Ishikawa (cell line): ENCODE data around the gene KCTD11.
A peak's percentile ranks its signal among the peaks of the same experiment; 100 is the strongest.

Experiments
- CEBPB ChIP-seq: IDR thresholded peaks from 2 replicates; pipeline ENCODE4 v1.6.1; 2012
- CREB1 ChIP-seq: IDR thresholded peaks from 2 replicates; pipeline ENCODE4 v1.6.1; 2012; ENCODE audit warnings: low read depth
- EGR1 ChIP-seq: IDR thresholded peaks from 2 replicates; pipeline ENCODE4 v1.6.1; 2012
- EP300 ChIP-seq: IDR thresholded peaks from 2 replicates; pipeline ENCODE4 v1.6.1; 2012; ENCODE audit warnings: borderline replicate concordance
- FOXM1 ChIP-seq: IDR thresholded peaks from 2 replicates; pipeline ENCODE4 v1.6.1; 2012; ENCODE audit warnings: low read depth, borderline replicate concordance
- NFIC ChIP-seq: IDR thresholded peaks from 2 replicates; pipeline ENCODE4 v1.6.1; 2012
- RAD21 ChIP-seq: IDR thresholded peaks from 2 replicates; pipeline ENCODE4 v1.6.1; 2012; ENCODE audit warnings: low read depth
- TAF1 ChIP-seq: IDR thresholded peaks from 2 replicates; pipeline ENCODE4 v1.6.1; 2012; ENCODE audit warnings: low read depth, mild to moderate bottlenecking
- TCF12 ChIP-seq: IDR thresholded peaks from 2 replicates; pipeline ENCODE4 v1.6.1; 2012; ENCODE audit warnings: low read depth
- TEAD4 ChIP-seq: IDR thresholded peaks from 2 replicates; pipeline ENCODE4 v1.6.1; 2012
- YY1 ChIP-seq: IDR thresholded peaks from 2 replicates; pipeline ENCODE4 v1.6.1; 2012; ENCODE audit warnings: low read depth
- ZBTB7A ChIP-seq: IDR thresholded peaks from 2 replicates; pipeline ENCODE4 v1.6.1; 2012; ENCODE audit warnings: low read depth
- TF ChIP-seq, protein P1 (sequence below): IDR thresholded peaks from 2 replicates; pipeline ENCODE4 v1.6.1; 2012
- TF ChIP-seq, protein P2 (sequence below): IDR thresholded peaks from 2 replicates; pipeline ENCODE4 v1.6.1; 2012; ENCODE audit warnings: low read depth, mild to moderate bottlenecking
- TF ChIP-seq, protein P3 (sequence below): IDR thresholded peaks from 2 replicates; pipeline ENCODE4 v1.6.1; 2012

Gene KCTD11

DNA sequence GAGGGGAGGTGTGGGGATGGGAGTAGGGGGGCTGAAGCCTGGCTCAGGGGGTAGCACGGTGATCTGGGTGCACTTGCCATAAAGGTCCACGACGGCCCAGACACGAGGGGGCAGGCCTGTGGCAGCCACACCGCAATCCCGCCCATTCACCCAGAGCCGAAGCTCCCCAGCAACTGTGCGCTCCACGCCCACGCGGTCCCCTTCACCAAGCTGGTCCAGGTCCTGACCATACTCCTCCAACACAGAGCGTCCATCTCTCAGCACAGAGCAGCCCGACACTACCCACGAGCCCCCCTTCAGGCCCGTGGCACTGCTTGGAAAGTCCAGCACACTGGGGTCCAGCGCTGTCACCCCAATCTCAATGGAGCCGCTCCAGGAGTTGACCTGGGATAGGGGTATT, 24.5 kb upstream of the KCTD11 start:
- TF ChIP-seq NFIC (no peak), EP300 (no peak)

DNA sequence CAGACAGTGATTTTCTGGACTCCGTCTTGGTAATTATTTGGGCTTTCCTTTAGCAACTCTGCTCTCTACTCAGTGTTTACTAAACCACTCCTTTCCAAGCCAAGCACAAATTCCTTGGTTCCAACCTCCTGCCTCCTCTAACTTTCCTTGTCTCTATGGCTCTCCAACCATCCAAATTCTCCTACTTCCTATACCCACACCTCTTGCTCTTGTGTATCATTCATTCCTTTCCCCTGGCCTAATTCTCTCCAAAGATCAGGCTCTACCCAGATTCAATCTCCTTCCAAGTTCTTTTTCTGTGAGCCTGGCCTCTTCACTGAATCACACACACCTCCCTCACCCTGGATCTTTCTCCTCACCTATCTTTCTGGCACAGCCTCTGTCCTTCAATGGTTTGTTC, 24.0 kb upstream of the KCTD11 start:
- TF ChIP-seq FOXM1 (no peak), CEBPB (no peak), RAD21 (no peak), TAF1 (no peak), TEAD4 (no peak)
- TF ChIP-seq, protein P1, sequence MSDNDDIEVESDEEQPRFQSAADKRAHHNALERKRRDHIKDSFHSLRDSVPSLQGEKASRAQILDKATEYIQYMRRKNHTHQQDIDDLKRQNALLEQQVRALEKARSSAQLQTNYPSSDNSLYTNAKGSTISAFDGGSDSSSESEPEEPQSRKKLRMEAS, result no peak

DNA sequence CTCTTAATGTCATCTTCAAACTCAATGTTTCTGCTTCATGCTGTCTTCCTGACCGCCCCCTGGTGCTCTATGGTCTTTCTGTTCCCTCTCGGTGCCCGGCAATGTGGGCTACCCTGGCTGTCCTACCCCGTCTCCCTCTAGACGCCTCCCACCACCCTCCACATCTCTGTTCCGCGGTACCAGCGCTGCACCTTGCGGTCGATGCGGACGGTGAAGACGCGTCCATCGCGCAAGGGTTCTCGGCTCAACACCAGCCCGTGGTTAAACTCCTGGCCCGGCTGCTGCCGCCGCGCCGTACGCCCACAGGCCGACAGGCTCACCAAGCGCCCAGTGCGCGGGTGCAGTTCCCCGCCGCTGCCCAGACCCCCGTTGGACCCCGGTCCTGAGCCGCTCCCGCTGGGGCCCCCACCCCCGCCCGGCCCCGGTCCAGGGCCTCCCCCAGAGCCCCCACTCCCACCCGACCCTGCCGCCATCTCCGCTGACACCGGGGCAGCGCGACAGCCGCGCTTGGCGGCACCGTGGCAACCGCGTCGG, 23.1 kb upstream of the KCTD11 start, which contains the start of gene NEURL4:
Gene NEURL4, minus strand, starts transcription at position 496 of the 534 bp plus-strand sequence. Its CDS starts 23 bp downstream, at position 473.
- peak; percentile 20; the same call in 1 of the 2 replicates for TF ChIP-seq NFIC
- no peak for TF ChIP-seq CREB1
- peak; percentile 65; the same call in 1 of the 2 replicates for TF ChIP-seq TAF1
- TF ChIP-seq YY1, result peak; percentile 81

DNA sequence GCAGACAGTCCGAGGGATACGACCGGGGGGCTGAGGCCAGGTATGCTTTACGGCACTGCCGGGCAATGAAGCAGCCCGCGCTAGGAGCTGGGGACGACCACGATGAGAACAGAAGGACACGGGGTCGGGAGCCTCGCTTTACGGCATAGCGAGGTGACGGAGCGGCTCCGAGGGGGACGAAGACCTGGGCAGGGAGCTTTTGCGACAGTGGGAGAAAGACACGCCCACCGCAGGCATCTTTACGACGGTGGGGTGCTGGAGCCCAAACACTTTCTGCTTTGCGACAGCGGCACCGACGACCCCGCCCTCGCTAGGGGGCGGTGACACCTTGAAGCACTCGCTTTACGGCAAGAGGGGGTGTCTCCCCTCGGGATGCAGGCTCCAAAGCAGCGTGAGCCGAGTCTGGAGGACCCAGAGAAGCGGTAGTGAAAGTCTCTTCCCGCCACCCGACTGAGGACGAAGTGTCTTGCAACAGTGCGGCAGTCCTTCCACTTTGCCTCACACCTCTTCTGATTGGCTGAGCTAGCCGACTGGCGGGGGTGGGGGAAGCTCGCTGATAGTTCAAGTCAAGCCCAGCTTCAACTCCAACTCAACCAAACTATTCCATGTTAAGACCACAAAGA, 22.5 kb upstream of the KCTD11 start:
- TF ChIP-seq, protein P1, result peak; percentile 44
- TF ChIP-seq EGR1, result 0 out of 2 replicates have a peak, but pooled peaks have one; percentile 19
- TF ChIP-seq, protein P2, sequence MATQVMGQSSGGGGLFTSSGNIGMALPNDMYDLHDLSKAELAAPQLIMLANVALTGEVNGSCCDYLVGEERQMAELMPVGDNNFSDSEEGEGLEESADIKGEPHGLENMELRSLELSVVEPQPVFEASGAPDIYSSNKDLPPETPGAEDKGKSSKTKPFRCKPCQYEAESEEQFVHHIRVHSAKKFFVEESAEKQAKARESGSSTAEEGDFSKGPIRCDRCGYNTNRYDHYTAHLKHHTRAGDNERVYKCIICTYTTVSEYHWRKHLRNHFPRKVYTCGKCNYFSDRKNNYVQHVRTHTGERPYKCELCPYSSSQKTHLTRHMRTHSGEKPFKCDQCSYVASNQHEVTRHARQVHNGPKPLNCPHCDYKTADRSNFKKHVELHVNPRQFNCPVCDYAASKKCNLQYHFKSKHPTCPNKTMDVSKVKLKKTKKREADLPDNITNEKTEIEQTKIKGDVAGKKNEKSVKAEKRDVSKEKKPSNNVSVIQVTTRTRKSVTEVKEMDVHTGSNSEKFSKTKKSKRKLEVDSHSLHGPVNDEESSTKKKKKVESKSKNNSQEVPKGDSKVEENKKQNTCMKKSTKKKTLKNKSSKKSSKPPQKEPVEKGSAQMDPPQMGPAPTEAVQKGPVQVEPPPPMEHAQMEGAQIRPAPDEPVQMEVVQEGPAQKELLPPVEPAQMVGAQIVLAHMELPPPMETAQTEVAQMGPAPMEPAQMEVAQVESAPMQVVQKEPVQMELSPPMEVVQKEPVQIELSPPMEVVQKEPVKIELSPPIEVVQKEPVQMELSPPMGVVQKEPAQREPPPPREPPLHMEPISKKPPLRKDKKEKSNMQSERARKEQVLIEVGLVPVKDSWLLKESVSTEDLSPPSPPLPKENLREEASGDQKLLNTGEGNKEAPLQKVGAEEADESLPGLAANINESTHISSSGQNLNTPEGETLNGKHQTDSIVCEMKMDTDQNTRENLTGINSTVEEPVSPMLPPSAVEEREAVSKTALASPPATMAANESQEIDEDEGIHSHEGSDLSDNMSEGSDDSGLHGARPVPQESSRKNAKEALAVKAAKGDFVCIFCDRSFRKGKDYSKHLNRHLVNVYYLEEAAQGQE, result no peak
- TF ChIP-seq EP300, result peak; percentile 49
- TF ChIP-seq TAF1, result peak; percentile 5; the same call in 1 of the 2 replicates
- no peak for TF ChIP-seq TEAD4
- no peak for TF ChIP-seq FOXM1
- no peak; the same call in 1 of the 2 replicates for TF ChIP-seq ZBTB7A
- no peak for TF ChIP-seq CEBPB
- 0 out of 2 replicates have a peak, but pooled peaks have one; percentile 10 for TF ChIP-seq TCF12
- TF ChIP-seq YY1, result no peak
- TF ChIP-seq CREB1, result peak; percentile 59
- TF ChIP-seq RAD21, result no peak
- no peak for TF ChIP-seq NFIC
- TF ChIP-seq, protein P3, sequence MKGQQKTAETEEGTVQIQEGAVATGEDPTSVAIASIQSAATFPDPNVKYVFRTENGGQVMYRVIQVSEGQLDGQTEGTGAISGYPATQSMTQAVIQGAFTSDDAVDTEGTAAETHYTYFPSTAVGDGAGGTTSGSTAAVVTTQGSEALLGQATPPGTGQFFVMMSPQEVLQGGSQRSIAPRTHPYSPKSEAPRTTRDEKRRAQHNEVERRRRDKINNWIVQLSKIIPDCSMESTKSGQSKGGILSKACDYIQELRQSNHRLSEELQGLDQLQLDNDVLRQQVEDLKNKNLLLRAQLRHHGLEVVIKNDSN, result no peak; the same call in 1 of the 2 replicates

DNA sequence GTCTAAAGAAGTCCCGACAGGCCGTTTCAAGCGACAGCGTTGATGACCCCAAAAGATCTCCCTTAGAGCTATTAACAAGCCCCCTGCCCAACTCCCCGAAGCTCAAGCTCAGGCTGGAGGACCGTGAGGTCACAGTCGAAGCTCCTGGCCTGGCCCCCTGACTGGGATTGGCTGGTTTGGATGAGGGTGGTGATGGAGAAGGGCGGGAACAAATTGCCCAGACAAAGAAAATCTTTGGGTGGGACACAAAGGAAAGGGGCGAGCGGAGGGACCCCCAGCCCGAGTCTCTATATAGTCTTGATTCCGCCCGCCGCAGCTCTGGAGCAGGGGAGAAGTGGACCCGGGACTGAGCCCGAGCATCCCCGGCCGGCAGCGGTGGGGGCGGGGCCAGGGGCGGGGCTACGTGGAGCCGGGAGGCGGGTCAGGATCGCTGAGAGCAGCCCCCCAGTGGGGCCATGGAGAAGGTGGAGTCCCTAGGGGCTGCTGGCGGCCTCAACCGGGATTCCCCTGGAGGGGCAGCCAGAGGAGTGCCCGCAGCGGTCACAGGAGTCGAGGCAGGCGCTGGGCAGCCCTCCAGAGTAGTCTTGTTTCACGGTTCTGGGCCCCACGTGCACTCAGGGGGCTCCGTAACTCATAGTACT, 21.8 kb upstream of the KCTD11 start:
- TF ChIP-seq, protein P1, result no peak; the same call in 1 of the 2 replicates
- TF ChIP-seq CREB1, result 0 out of 2 replicates have a peak, but pooled peaks have one; percentile 28
- TF ChIP-seq, protein P3, result no peak

DNA sequence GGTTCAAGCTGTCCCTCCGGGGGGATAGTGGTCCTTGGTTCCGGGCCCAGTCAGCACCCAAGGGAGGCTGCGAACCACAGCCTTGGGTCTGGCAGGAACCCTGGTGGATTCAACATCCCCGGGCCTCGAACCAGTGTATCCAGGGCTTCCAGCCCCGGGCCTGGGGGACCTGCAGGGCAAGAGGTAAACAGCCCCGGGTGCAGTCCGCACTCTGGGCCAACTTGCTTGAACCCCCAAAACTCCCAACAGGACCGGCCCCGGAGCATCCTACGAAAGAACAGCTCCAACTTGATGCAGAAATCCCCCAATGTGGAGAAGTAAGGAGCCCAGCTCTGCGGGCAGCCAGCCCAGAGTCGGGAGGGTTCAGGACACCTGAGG, 21.3 kb upstream of the KCTD11 start:
- TF ChIP-seq, protein P3, result no peak
- TF ChIP-seq CEBPB (no peak), TAF1 (no peak), NFIC (no peak), YY1 (no peak), TCF12 (no peak), EP300 (no peak), TEAD4 (no peak), ZBTB7A (no peak), CREB1 (no peak), RAD21 (no peak), FOXM1 (no peak), EGR1 (no peak)
- TF ChIP-seq, protein P2, result no peak
- TF ChIP-seq, protein P1, result no peak
